ENCODE results near the gene DST. TPM values are rescaled to one million over a fixed set of nuclear protein-coding genes. Genes with fewer than 3 reads are reported as not detected.

DST gene
- total RNA-seq, 2 experiments from 2014 or later: 1.3 to 1.7 TPM

DNA sequence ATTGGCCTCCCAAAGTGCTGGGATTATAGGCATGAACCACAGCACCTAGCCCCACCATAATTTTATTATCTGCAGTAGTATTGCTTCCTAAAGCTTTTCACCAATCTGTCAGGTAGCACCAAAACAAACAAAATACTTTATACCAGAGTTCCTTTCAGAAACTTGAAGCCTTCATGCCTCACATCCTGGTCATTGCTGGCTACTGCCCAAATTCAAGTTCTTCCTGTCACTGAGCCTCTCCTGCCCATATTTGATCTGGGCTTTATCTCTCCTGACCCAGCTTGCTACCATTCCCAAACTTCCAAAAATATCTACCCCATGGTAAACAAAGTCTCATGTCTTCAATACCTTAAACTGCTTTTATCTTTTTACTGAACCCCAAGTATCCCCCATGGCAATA, 34.9 kb upstream of the DST start:
- DNase-seq (no peak), ATAC-seq (no peak)
- no peaks in the 10 kb centered on the region for H3K4me1 Mint-ChIP-seq (ENCODE audit: low read depth)
- H3K27ac Mint-ChIP-seq: no peak overlapping the region
- intact Hi-C loops (cut with micrococcal nuclease): no loop called here
- H3K36me3 Mint-ChIP-seq (ENCODE audit: low read depth): no peaks in the 10 kb centered on the region
- TF ChIP-seq CTCF (IDR thresholded peaks at IDR 0.05): no peak
- CTCF ChIA-PET: interaction anchor here (1.4 kb wide), 1 partner anchor 107 kb away, joined by 3 read pairs; no protein-coding TSS in a partner anchor
- H3K27me3 Mint-ChIP-seq: no peaks in the 10 kb centered on the region
- H3K9me3 Mint-ChIP-seq: no peaks in the 10 kb centered on the region
- POLR2A ChIA-PET: interaction anchor here (0.8 kb wide), 1 partner anchor 13 kb away, joined by 3 read pairs; no protein-coding TSS in a partner anchor
- H3K4me3 Mint-ChIP-seq: no peak overlapping the region

DNA sequence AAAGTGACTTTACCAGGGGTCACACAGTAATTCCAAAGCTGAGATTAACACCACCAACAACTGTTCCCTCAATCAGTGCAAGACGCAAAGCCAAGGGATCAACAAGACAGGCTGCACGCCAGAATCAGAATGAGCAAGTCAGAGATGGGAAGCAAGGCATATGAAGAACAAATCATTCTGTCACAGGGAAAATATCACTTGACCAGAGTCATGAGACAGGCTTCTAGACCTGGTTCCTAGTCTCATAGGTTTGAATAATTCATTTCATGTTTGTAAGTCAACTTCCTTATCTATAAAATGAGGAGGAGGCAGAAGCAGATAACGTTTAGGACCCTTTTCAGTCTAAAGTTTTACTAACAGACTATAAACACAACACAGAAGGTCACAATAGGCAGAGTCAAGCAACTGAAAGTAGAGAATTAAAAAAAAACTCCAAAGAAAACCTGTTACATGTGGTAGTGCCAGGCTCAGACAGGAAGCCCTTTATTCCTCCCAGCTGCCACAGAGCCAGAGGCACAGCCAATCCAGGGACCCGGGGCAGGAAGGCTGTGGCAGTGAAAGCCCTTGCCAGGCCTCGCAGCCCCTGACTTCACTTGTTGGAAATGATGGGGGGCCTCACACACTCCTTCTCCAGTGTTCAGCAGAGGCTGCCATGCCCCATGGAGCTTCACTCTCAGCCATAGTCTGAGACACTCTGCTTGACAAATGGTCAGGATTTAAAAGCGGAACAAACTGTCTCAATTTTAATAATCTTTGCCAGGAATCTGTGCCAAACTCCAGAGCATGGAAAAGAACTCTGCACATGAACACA, 29.2 kb upstream of the DST start:
- intact Hi-C loops (cut with micrococcal nuclease): no loop called here
- Mint-ChIP-seq H3K9me3 (no peaks in the 10 kb centered on the region), H3K27me3 (peaks cover 1% of the 10 kb centered on the region), H3K36me3 (ENCODE audit: low read depth) (no peaks in the 10 kb centered on the region), H3K4me3 (no peak overlapping the region), H3K4me1 (ENCODE audit: low read depth) (no peaks in the 10 kb centered on the region), H3K27ac (no peak overlapping the region)
- DNase-seq: no peak
- ATAC-seq: no peak
- CTCF ChIA-PET: no interaction called here
- TF ChIP-seq CTCF (IDR thresholded peaks at IDR 0.05): no peak
- POLR2A ChIA-PET: no interaction called here

DNA sequence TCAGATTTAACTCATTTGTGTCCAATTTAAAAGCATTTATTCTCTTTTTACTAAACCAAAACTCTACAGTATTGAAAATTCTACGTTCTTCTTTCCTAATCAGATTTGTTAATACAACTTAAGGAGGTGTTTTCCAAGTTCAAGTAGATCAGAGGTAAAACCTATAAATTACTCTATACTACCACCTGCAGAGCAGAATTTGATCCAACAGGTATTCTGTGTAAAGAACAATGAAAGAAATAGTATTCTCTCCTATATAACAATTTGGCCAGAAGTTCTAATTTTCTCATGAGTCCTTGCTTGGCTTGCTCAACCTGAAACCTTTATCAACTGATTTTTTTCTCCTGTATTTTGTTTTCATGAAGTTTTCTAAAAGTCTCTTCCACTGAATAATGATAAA, 28.5 kb upstream of the DST start:
- peaks cover 3% of the 10 kb centered on the region for H3K27me3 Mint-ChIP-seq
- ATAC-seq (no peak), DNase-seq (no peak)
- POLR2A ChIA-PET: no interaction called here
- H3K9me3 Mint-ChIP-seq: no peaks in the 10 kb centered on the region
- no peak for TF ChIP-seq CTCF (IDR thresholded peaks at IDR 0.05)
- H3K36me3 Mint-ChIP-seq (ENCODE audit: low read depth): no peaks in the 10 kb centered on the region
- no peaks in the 10 kb centered on the region for H3K4me1 Mint-ChIP-seq (ENCODE audit: low read depth)
- intact Hi-C loops (cut with micrococcal nuclease): no loop called here
- H3K4me3 Mint-ChIP-seq: no peak overlapping the region
- H3K27ac Mint-ChIP-seq: no peak overlapping the region
- CTCF ChIA-PET: interaction anchor here (1.7 kb wide), 1 partner anchor 23 kb away, joined by 4 read pairs; no protein-coding TSS in a partner anchor

DNA sequence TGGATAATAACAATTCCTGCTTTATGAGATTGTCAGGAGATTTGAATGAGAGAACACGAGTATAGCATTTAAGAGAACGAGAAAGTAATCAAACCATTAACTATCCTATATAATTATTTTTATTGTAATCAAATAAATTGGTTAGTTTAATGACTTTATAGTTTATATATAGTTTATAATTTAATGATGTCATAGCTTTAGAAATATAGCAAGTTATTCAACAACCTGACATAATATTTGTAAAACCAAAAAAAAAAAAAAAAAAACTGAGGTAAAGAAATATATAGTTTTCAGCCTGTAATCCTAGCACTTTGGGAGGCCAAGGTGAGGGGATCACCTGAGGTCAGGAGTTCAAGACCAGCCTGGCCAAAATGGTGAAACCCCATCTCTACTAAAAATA, 26.4 kb upstream of the DST start:
- no peak overlapping the region for H3K27ac Mint-ChIP-seq
- H3K9me3 Mint-ChIP-seq: no peaks in the 10 kb centered on the region
- peaks cover 5% of the 10 kb centered on the region for H3K27me3 Mint-ChIP-seq
- ATAC-seq (no peak), DNase-seq (no peak)
- H3K4me3 Mint-ChIP-seq: no peak overlapping the region
- intact Hi-C loops (cut with micrococcal nuclease): no loop called here
- TF ChIP-seq CTCF (IDR thresholded peaks at IDR 0.05): no peak
- H3K4me1 Mint-ChIP-seq (ENCODE audit: low read depth): no peaks in the 10 kb centered on the region
- CTCF ChIA-PET: no interaction called here
- H3K36me3 Mint-ChIP-seq (ENCODE audit: low read depth): no peaks in the 10 kb centered on the region
- POLR2A ChIA-PET: no interaction called here

- Mint-ChIP-seq H3K27ac (no peak overlapping the region), H3K36me3 (ENCODE audit: low read depth) (no peaks in the 10 kb centered on the region)
- POLR2A ChIA-PET: interaction anchor here (0.6 kb wide), 1 partner anchor 71 kb away, joined by 3 read pairs; no protein-coding TSS in a partner anchor
Observed at GRCh38 chr6:56668158-56668557, 25.5 kb upstream of the DST start.

More at GRCh38 chr6:56668158-56668557, 25.5 kb upstream of the DST start:
- no peak for DNase-seq
- intact Hi-C loops (cut with micrococcal nuclease): no loop called here
- ATAC-seq: no peak
- H3K4me1 Mint-ChIP-seq (ENCODE audit: low read depth): no peaks in the 10 kb centered on the region
- H3K4me3 Mint-ChIP-seq: no peak overlapping the region
- CTCF ChIA-PET: no interaction called here
- H3K27me3 Mint-ChIP-seq: peaks cover 7% of the 10 kb centered on the region
- TF ChIP-seq CTCF (IDR thresholded peaks at IDR 0.05): no peak
- H3K9me3 Mint-ChIP-seq: no peaks in the 10 kb centered on the region
